Gastrocnemius medialis (tissue), 4 donors: ENCODE data around the gene GJB4. TPM values are rescaled to one million over a fixed set of nuclear protein-coding genes. Genes with fewer than 3 reads are reported as not detected.
"Not testable (repeated sequence)": the region's sequence is repeated elsewhere in the genome, so short reads cannot be mapped to it uniquely, and the experiment has no call there.

Experiments used
- ATAC-seq, 2 donors: fragments of 150-250 bp; one replicate each; pipeline ENCODE4 v1.9.1; 2016
- DNase-seq, 2 donors: peaks; one replicate each; pipeline ENCODE4 v3.0.0-alpha.2; 2019
- H3K27ac ChIP-seq, 4 donors: fragments of 200-600 bp; sonication (generic); 1 replicate in 1 of 4; 2 replicates in 3 of 4; pipeline ENCODE4 v1.5.1; 2016 to 2018; ENCODE audit warnings: mild to moderate bottlenecking in 2 of 4, moderate library complexity in 1 of 4
- H3K27me3 ChIP-seq, 3 donors: fragments of 200-600 bp; sonication (generic) in 2 of 3; 1 replicate in 1 of 3; 2 replicates in 2 of 3; pipeline versions ENCODE4 v1.5.1 to v1.6.0; 2016 to 2019; ENCODE audit warnings: mild to moderate bottlenecking in 1 of 3, moderate library complexity in 1 of 3
- H3K36me3 ChIP-seq, 2 donors: fragments of 200-600 bp; sonication (generic) in 1 of 2; one replicate each; pipeline ENCODE4 v1.5.1; 2017 to 2018
- H3K4me1 ChIP-seq, 2 donors: fragments of 200-600 bp; sonication (generic) in 1 of 2; one replicate each; pipeline ENCODE4 v1.5.1; 2016 to 2017; ENCODE audit warnings: mild to moderate bottlenecking in 2 of 2
- H3K4me3 ChIP-seq, 4 donors: fragments of 200-600 bp; sonication (generic) in 3 of 4; 1 replicate in 1 of 4; 2 replicates in 3 of 4; pipeline ENCODE4 v1.5.1; 2016 to 2019; ENCODE audit warnings: mild to moderate bottlenecking in 2 of 4
- H3K9me3 ChIP-seq, 3 donors: fragments of 200-600 bp; sonication (generic) in 2 of 3; 1 replicate in 1 of 3; 2 replicates in 2 of 3; pipeline ENCODE4 v1.5.1; 2016 to 2019
- CTCF ChIP-seq, 5 experiments: fragments of 450-650 bp in 3 of 5; fragments of 200-600 bp in 2 of 5; sonication (generic) in 2 of 5; IDR thresholded peaks in 4 of 5; conservative IDR thresholded peaks in 1 of 5; 1 replicate in 4 of 5; 2 replicates in 1 of 5; pipeline ENCODE4 v1.5.1; 2016 to 2019; ENCODE audit warnings: antibody characterized with exemption in 5 of 5, mild to moderate bottlenecking in 3 of 5, moderate library complexity in 3 of 5
- POLR2A ChIP-seq, 2 donors: fragments of 450-650 bp; IDR thresholded peaks; one replicate each; pipeline ENCODE4 v1.6.1; 2017; ENCODE audit warnings: antibody characterized with exemption in 2 of 2, mild to moderate bottlenecking in 2 of 2, moderate library complexity in 2 of 2
- in situ Hi-C, 4 donors: fragments of 200-750 bp; cut with MboI; loops; one replicate each; pipeline versions ENCODE4 v1.15.0 to v1.8.0; 2017; ENCODE audit warnings: low sequenced_read_pairs in 4 of 4
- intact Hi-C: fragments of 100-400 bp; cut with DNase I; formaldehyde crosslinking; loops from one replicate; pipeline ENCODE4 v1.15.1; 2023; ENCODE audit warnings: low total_unique reads
- total RNA-seq, 4 donors: library from RNA; depleted of rRNA; stranded (reverse); fragments of >200 nt; gene quantifications; one replicate each; pipeline versions ENCODE4 v1.1.0 to v1.2.3, GENCODE V29; 2016

Gene GJB4
- total RNA-seq, 4 donors from 2014 or later, result not detected

GRCh38 chr1:34808051-34808810 lies 48.7 kb downstream of the GJB4 start:
- DNase-seq (no peak), ATAC-seq (no peak)
- in situ Hi-C loops (no loop called here), intact Hi-C loops (no loop called here)
- no peaks in the 10 kb centered on the region for H3K4me1 ChIP-seq
- TF ChIP-seq POLR2A (IDR thresholded peaks at IDR 0.05) (no peak), CTCF (IDR thresholded peaks at IDR 0.05 in 4 of 5, conservative IDR thresholded peaks at IDR 0.05 in 1 of 5) (no peak)
- no peak overlapping the region for H3K4me3 ChIP-seq
- no peak overlapping the region for H3K27ac ChIP-seq
- H3K27me3 ChIP-seq, result no peaks in the 10 kb centered on the region
- H3K36me3 ChIP-seq, result no peaks in the 10 kb centered on the region
- no peaks in the 10 kb centered on the region for H3K9me3 ChIP-seq

- H3K27ac ChIP-seq, H3K4me1 ChIP-seq, H3K36me3 ChIP-seq, ATAC-seq, DNase-seq, intact Hi-C loops, H3K9me3 ChIP-seq, H3K27me3 ChIP-seq, H3K4me3 ChIP-seq, in situ Hi-C loops: not testable (repeated sequence)
Observed at GRCh38 chr1:34810781-34811180, 51.2 kb downstream of the GJB4 start.

Other genes with a start within 250 kb of the GJB4 start
- gene GJB5, start 4.7 kb upstream of the GJB4 start, total RNA-seq, result not detected
- not detected for gene GJB3, start 21.5 kb downstream of the GJB4 start, total RNA-seq
- 10 to 100 TPM; 14.4 to 41.4 (median 27.7) TPM for gene GJA4, start 33.3 kb downstream of the GJB4 start, total RNA-seq
- 10 to 100 TPM; 24.2 to 40.8 (median 35.6) TPM for gene SMIM12, start 100.0 kb downstream of the GJB4 start, total RNA-seq
- under 1 TPM in 1 of 4 donors, not detected in 3; 0.15 TPM for gene DLGAP3, start 169.9 kb downstream of the GJB4 start, total RNA-seq
- gene TMEM35B, start 225.6 kb downstream of the GJB4 start, total RNA-seq, result 10 to 100 TPM in 1 of 4 donors, 1 to 10 TPM in 3; 4.7 to 10.9 (median 7.1) TPM